Stimulated activated CD4-positive, alpha-beta T cell treated with anti-CD3 and anti-CD28 coated beads, Interleukin-4, amount 100 ng/mL, for 24 hours (primary cell): ENCODE data around the gene RPTOR.
A peak's percentile ranks its signal among the peaks of the same experiment; 100 is the strongest.
"Not testable (repeated sequence)": the region's sequence is repeated elsewhere in the genome, so short reads cannot be mapped to it uniquely, and the experiment has no call there.

Source experiments
- DNase-seq: peaks from one replicate; pipeline ENCODE4 v3.0.0-alpha.2; 2020

RPTOR gene

GRCh38 chr17:80790981-80791742 is 246.5 kb downstream of the RPTOR start:
- peak; percentile 19 for DNase-seq

DNA sequence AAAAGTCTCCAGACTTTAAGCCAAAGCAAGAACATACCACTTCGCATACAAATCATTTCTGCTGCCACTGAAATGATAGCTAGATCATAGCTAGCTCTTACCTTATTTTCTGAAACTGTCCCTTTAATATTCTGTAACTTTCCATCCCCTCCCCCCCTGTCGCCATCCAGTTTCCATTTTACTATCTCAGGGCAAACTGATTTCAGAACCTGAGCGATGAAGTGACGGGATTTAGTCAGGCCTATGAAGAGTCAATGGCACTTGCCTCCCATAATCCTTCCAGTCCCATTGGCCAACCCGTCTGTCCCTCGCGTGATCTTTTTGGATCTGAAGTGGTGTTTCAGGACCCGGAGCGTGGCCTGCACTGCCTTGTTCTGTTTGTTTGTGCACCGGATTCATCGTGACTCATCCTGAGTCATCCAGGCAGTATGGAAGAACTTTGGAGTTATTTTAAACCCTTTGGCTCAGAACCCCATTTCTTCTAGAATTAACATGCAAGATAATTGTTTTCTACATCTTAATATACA is 247.2 kb downstream of the RPTOR start:
- DNase-seq, result peak; percentile 68

GRCh38 chr17:80792373-80792781 is 247.7 kb downstream of the RPTOR start:
- DNase-seq, result no peak

- DNase-seq, result no peak
These were observed 248.8 kb downstream of the RPTOR start for GRCh38 chr17:80793421-80793820.

- no peak for DNase-seq
These were observed 249.2 kb downstream of the RPTOR start for GRCh38 chr17:80793851-80794267.

GRCh38 chr17:80794281-80795089 is 249.8 kb downstream of the RPTOR start:
- DNase-seq, result no peak

- no peak for DNase-seq
These were observed 250.5 kb downstream of the RPTOR start for GRCh38 chr17:80795090-80795580.

DNA sequence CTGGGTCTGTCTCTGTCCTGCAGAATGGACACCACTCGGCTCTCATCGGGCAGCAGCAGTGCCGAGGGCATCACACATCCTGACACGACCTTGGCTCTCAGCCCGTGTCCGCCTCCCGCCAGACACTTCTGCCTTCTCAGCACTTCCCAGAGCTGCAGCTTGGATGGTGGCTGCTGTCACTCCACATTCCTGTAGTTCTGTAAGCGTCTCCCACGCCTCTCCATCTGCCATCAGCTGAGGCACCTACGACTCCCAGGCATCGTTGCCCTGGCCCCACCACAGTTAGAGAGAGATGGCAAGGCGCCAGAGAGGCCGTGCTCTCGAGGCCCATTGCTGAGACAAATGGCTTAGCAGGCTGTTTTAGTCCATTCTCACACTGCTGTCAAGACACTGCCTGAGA is 251.1 kb downstream of the RPTOR start:
- no peak for DNase-seq

GRCh38 chr17:80796430-80796861 is 251.8 kb downstream of the RPTOR start:
- peak; percentile 21 for DNase-seq

- not testable (repeated sequence) for DNase-seq
These were observed 252.6 kb downstream of the RPTOR start for GRCh38 chr17:80797222-80797621.

DNA sequence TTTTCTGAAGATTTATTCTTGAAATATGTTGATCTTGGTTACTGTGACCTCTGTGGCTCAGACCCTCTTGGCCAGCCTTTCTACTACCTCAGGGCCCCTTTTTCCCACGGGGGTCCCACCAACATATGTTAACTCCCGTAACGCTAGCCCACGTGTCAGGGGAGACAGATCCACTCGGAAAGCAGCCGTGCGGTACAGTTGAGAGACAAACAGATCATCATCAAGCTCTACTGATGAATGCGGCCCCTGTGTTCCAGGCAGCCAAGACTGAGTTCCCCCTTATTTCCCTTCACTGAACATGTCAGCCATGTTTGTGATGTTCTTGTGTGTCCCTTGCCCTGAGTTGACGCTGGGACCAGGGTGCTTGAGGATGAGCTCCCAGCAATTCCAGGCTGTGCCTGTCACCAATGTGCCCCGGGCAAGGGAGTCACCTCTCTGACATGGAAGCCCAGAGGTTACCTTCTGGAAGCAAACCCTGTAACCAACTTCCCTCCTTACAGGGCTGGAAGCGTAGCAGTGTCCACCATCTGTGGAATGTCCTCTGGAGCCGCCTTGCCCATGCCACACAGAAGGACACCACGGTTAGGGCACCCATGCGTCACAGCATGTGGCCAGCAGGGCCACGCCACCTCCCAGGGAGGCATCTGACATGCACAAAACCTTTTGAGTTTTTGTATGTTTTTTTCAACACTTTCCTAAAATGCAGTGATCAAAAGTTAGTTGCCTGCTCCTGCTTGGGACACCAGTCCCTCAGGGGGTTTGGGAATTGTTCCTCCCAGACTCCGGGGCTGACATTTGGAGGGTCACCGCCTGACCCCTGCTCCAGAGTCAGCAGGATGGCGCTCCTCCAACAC is 253.3 kb downstream of the RPTOR start:
- DNase-seq, result no peak

DNA sequence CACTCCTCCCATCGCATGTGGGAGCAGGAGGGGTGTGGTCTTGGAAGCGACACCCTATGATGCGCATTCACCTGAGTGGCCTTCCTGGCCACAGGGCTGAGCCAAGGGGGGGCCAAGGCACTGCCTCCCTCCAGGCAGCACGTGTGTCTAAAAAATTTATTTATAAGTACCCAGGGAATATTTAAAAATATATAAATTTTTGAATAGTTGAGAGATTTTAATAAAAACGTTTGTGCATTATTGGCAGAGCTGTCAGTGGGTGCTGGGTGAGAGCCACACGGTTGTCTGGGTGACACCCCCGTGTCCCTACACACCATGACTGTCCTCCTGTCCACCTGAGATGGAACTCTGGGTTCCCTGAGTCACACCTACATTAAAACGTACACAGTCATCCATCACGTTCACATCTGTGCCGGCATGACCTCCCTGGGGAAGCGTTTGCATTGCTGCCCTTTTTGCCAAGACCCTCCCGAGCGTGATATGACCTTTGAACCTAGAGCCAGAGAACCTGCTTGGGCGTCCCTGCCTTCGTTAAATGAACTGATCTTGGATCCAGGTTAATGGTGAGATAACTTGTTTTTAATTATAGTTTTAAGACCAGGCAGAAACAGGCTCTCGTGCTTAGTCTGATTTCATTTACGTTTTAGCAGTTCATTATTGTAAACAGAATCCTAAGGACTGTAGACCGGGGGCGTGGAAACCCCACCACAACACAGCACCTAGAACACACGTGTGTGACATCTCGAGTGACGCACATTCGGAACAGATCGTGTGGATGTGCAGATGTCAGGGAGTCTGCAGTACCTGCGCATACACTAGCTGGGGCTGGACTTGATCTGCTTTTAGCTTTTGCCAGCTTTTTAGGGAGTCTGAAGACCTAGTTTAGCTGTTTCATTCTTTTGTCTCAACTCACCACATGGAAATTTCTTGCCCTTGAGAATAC is 254.2 kb downstream of the RPTOR start:
- DNase-seq, result no peak

- DNase-seq, result no peak
These were observed 255.2 kb downstream of the RPTOR start for GRCh38 chr17:80799538-80800480.

DNA sequence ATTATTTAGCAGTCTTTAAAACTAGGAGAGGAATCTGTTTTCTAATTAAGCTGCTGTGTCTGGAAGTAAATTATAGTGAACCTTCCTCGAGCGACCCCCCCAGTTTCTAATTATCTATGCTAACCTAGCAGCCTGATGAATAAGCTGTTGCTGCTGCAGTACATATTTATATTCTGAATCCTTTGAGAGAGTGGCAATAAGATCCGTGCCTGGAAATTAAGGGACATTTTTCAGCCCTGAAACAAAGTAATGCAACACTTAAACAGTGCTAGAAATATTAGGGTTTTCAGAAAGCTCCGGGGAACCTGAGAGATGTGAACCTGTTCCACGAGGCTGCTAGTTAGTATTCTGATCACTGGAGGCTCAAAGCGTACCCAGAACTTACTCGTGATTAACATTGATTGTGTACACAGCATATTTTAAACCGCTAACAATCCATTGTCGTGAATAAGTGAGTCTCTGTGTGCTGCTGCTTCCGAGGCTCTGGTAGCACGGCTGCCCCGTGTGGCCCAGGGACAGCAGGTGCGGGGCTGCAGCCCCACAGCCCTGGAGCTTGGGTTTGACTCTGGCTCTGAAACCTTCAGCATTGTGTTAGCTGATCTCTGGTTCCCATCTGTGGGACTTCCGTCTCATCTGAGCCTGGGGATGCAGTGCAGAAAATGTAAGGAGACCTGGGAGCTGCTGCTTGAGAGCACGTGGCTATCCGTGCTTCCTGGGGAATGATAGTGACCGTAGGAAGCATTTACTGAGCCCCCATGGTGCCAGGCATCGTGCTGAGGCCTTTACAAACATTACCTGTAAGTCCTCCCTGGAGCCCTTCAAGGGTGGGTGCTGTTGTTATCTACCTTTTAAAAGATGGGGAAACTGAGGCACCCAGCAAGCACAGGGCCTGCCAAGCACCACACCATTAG is 256.1 kb downstream of the RPTOR start:
- DNase-seq, result no peak

GRCh38 chr17:80802626-80803450 is 258.2 kb downstream of the RPTOR start:
- no peak for DNase-seq

GRCh38 chr17:80803451-80804428 is 259.1 kb downstream of the RPTOR start:
- no peak for DNase-seq

DNA sequence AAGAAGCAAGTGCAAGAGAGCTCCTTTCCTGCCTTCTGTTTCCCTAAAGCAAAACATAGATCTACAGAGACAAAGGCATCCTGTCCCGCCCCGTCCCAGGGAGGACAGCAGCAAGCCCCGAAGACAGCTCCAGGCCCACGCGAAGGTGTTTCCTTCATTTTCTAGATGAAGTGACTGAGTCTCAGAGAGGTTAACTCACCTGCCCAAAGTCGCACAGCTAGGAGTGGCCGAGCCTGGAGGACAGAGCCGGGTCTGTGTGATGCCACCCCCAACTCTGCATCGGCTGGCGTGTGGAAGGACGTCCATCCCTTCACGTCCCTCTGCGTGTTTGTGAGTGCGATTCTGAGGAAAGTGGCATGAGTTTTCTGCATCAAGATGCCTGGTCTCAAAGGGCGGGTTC is 259.8 kb downstream of the RPTOR start:
- DNase-seq, result peak; percentile 22
